OCI-LY1 (cell line): Measurements from ENCODE around the gene ATP6V1E1.

Experiments
- EZH2 ChIP-seq: fragments of 200-600 bp; sonication (generic), shearing (Covaris generic); IDR thresholded peaks from 2 replicates; pipeline ENCODE4 v1.8.0; 2017; ENCODE audit warnings: borderline replicate concordance, mixed run types, mild to moderate bottlenecking, antibody characterized with exemption, low read length, moderate library complexity, mixed read lengths
- TF ChIP-seq, protein P1 (sequence below): fragments of 200-600 bp; sonication (generic), shearing (Covaris generic); IDR thresholded peaks from 2 replicates; pipeline ENCODE4 v1.5.1; 2017; ENCODE audit warnings: mild to moderate bottlenecking, antibody characterized with exemption, low read length, moderate library complexity, mixed read lengths

- TF ChIP-seq, protein P1, sequence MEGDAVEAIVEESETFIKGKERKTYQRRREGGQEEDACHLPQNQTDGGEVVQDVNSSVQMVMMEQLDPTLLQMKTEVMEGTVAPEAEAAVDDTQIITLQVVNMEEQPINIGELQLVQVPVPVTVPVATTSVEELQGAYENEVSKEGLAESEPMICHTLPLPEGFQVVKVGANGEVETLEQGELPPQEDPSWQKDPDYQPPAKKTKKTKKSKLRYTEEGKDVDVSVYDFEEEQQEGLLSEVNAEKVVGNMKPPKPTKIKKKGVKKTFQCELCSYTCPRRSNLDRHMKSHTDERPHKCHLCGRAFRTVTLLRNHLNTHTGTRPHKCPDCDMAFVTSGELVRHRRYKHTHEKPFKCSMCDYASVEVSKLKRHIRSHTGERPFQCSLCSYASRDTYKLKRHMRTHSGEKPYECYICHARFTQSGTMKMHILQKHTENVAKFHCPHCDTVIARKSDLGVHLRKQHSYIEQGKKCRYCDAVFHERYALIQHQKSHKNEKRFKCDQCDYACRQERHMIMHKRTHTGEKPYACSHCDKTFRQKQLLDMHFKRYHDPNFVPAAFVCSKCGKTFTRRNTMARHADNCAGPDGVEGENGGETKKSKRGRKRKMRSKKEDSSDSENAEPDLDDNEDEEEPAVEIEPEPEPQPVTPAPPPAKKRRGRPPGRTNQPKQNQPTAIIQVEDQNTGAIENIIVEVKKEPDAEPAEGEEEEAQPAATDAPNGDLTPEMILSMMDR = no peak
- TF ChIP-seq EZH2 = no peak
These were observed 566 bp downstream of the ATP6V1E1 start for GRCh38 chr22:17627961-17628405.
